Tibial nerve (tissue), 3 donors: ENCODE results near the gene GDI1.

Source experiments
- POLR2A ChIP-seq, 2 donors: fragments of 450-650 bp; IDR thresholded peaks; one replicate each; pipeline ENCODE4 v1.6.1; 2017; ENCODE audit warnings: antibody characterized with exemption in 2 of 2, mild to moderate bottlenecking in 2 of 2, moderate library complexity in 2 of 2
- TF ChIP-seq, protein P1 (sequence below), 5 experiments: fragments of 200-600 bp in 3 of 5; fragments of 450-650 bp in 2 of 5; sonication (generic) in 3 of 5; IDR thresholded peaks; one replicate each; pipeline ENCODE4 v1.5.1; 2016 to 2019; ENCODE audit warnings: antibody characterized with exemption in 5 of 5, mild to moderate bottlenecking in 3 of 5, moderate library complexity in 2 of 5

DNA sequence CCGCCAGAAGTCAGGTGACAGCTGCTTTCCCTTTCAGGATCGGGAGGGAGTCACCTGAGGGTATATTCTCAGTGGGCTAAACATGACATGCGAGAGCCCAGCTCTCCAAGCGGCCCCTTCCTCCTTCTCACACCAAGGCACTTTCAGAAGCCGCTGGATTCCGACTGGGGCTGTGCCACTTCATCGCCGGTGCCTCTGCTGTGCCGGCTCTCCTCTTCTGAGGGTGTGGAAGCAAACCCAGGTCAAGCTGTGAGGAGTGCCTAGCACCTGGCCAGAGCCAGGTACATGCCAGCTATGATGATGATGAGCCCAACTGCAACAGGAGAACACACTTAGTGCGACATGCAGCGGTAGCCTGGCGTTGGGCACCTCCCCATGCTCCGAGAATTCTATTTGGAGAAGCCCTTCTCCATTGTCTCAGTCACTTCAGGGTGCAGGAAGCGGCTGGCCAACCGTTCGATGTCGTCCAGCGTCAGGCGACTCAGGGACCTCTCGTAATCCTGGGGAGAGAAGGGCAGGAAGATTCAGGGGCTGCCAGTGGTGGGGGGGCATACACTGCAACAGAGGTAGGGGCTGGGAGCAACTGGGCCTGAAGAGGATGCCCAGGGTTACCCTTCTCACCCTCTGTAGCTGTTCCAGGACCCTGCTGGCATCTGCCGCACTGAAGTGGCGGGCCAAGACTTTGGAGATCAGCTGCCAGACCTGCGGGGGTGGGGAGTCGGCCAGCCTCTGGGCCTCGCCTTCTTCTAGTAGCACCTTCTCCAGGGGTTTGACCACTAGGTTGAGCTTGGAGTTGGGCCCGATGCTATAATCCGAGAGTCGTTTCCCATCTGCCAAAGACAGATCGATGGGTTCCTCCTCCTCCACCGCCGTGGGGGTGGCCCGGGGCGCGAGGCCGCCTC is 48.4 kb downstream of the GDI1 start:
- TF ChIP-seq, protein P1, sequence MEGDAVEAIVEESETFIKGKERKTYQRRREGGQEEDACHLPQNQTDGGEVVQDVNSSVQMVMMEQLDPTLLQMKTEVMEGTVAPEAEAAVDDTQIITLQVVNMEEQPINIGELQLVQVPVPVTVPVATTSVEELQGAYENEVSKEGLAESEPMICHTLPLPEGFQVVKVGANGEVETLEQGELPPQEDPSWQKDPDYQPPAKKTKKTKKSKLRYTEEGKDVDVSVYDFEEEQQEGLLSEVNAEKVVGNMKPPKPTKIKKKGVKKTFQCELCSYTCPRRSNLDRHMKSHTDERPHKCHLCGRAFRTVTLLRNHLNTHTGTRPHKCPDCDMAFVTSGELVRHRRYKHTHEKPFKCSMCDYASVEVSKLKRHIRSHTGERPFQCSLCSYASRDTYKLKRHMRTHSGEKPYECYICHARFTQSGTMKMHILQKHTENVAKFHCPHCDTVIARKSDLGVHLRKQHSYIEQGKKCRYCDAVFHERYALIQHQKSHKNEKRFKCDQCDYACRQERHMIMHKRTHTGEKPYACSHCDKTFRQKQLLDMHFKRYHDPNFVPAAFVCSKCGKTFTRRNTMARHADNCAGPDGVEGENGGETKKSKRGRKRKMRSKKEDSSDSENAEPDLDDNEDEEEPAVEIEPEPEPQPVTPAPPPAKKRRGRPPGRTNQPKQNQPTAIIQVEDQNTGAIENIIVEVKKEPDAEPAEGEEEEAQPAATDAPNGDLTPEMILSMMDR (IDR thresholded peaks at IDR 0.05): no peak
- no peak for TF ChIP-seq POLR2A (IDR thresholded peaks at IDR 0.05)
